Measurements from ENCODE around the gene FAM110C.

DNA sequence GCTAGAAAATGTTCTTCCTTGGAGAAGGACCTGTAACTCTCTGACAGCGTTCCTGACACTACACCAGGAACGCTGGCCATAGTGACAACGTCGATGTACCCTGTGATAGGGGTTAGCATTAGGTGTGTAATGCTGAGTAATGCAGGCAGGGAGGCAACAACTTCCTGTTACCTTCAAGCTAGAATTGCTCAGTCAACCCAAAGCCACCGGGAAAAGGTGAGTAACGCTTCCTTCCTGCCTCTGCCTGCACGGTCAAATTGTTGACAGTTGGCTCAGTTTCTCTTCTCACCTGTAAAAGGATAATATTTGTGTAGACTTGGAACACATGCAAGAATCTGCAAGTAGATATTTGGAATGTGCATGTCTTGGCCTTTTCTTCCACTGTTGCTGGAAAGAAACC is 12.7 kb downstream of the FAM110C start:
- TF ChIP-seq EZH2 (optimal IDR thresholded peaks at IDR 0.05; ENCODE audit: low read depth, low read length) (no peak), EZH2phosphoT487 (IDR thresholded peaks at IDR 0.05; ENCODE audit: low read length) (no peak)
- TF ChIP-seq, protein P1, sequence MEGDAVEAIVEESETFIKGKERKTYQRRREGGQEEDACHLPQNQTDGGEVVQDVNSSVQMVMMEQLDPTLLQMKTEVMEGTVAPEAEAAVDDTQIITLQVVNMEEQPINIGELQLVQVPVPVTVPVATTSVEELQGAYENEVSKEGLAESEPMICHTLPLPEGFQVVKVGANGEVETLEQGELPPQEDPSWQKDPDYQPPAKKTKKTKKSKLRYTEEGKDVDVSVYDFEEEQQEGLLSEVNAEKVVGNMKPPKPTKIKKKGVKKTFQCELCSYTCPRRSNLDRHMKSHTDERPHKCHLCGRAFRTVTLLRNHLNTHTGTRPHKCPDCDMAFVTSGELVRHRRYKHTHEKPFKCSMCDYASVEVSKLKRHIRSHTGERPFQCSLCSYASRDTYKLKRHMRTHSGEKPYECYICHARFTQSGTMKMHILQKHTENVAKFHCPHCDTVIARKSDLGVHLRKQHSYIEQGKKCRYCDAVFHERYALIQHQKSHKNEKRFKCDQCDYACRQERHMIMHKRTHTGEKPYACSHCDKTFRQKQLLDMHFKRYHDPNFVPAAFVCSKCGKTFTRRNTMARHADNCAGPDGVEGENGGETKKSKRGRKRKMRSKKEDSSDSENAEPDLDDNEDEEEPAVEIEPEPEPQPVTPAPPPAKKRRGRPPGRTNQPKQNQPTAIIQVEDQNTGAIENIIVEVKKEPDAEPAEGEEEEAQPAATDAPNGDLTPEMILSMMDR (IDR thresholded peaks at IDR 0.05; ENCODE audit: low read length) = no peak

All from MM.1S (cell line).